ENCODE measurements around the gene CTNND2.

The CTNND2 gene

GRCh38 chr5:10958728-10959127, 945.5 kb downstream of the CTNND2 start:
- DNase-seq, result no peak

GRCh38 chr5:10949856-10950630, 954.2 kb downstream of the CTNND2 start:
- no peak for DNase-seq

- DNase-seq, result no peak
These were observed 958.2 kb downstream of the CTNND2 start for GRCh38 chr5:10946050-10946449.

GRCh38 chr5:10941900-10942299, 962.3 kb downstream of the CTNND2 start:
- DNase-seq, result no peak

- no peak for DNase-seq
These were observed 968.0 kb downstream of the CTNND2 start for GRCh38 chr5:10936081-10936855.

GRCh38 chr5:10935536-10935935, 968.7 kb downstream of the CTNND2 start:
- no peak for DNase-seq

GRCh38 chr5:10934783-10935355, 969.4 kb downstream of the CTNND2 start:
- DNase-seq, result no peak

- no peak for DNase-seq
These were observed 971.1 kb downstream of the CTNND2 start for GRCh38 chr5:10933121-10933520.

GRCh38 chr5:10932426-10932825, 971.8 kb downstream of the CTNND2 start:
- no peak for DNase-seq

- no peak for DNase-seq
These were observed 976.6 kb downstream of the CTNND2 start for GRCh38 chr5:10927608-10928007.

- DNase-seq, result no peak
These were observed 980.9 kb downstream of the CTNND2 start for GRCh38 chr5:10923310-10923709.

Measured in DMS53 (cell line).